DMS114 treated with DMSO at 0.1 percent for 48 hours (cell line): Measurements from ENCODE around the gene ADGRB3.
"Not testable (repeated sequence)": the region's sequence is repeated elsewhere in the genome, so short reads cannot be mapped to it uniquely, and the experiment has no call there.

Source experiments
- DNase-seq: peaks from one replicate; lab custom pipeline; 2025; ENCODE audit not compliant: unreplicated experiment; lab: John Stamatoyannopoulos, UW

The ADGRB3 gene

GRCh38 chr6:69217343-69217742 lies 582.3 kb downstream of the ADGRB3 start:
- no peak for DNase-seq

- no peak for DNase-seq
Measured at GRCh38 chr6:69220375-69220774, 585.3 kb downstream of the ADGRB3 start.

GRCh38 chr6:69232008-69232407 lies 596.9 kb downstream of the ADGRB3 start:
- no peak for DNase-seq

GRCh38 chr6:69232496-69232895 lies 597.4 kb downstream of the ADGRB3 start:
- DNase-seq = no peak

- DNase-seq = no peak
Measured at GRCh38 chr6:69232911-69233448, 597.9 kb downstream of the ADGRB3 start.

GRCh38 chr6:69238067-69238466 lies 603.0 kb downstream of the ADGRB3 start:
- DNase-seq = no peak

GRCh38 chr6:69246983-69247382 lies 611.9 kb downstream of the ADGRB3 start:
- DNase-seq = no peak

GRCh38 chr6:69261010-69261409 lies 625.9 kb downstream of the ADGRB3 start:
- DNase-seq = no peak

GRCh38 chr6:69263297-69263696 lies 628.2 kb downstream of the ADGRB3 start:
- DNase-seq = no peak

GRCh38 chr6:69265090-69265489 lies 630.0 kb downstream of the ADGRB3 start:
- no peak for DNase-seq

- DNase-seq = no peak
Measured at GRCh38 chr6:69265706-69266105, 630.6 kb downstream of the ADGRB3 start.

GRCh38 chr6:69276204-69276603 lies 641.1 kb downstream of the ADGRB3 start:
- DNase-seq = no peak

GRCh38 chr6:69279805-69280204 lies 644.7 kb downstream of the ADGRB3 start:
- no peak for DNase-seq

GRCh38 chr6:69280858-69281257 lies 645.8 kb downstream of the ADGRB3 start:
- DNase-seq = no peak

GRCh38 chr6:69284176-69284730 lies 649.2 kb downstream of the ADGRB3 start:
- DNase-seq = no peak

GRCh38 chr6:69285054-69285453 lies 650.0 kb downstream of the ADGRB3 start:
- no peak for DNase-seq

- DNase-seq = no peak
Measured at GRCh38 chr6:69286331-69286730, 651.2 kb downstream of the ADGRB3 start.

- not testable (repeated sequence) for DNase-seq
Measured at GRCh38 chr6:69288198-69288597, 653.1 kb downstream of the ADGRB3 start.

GRCh38 chr6:69289689-69290495 lies 654.8 kb downstream of the ADGRB3 start:
- DNase-seq = no peak

GRCh38 chr6:69293471-69293870 lies 658.4 kb downstream of the ADGRB3 start:
- DNase-seq = no peak

GRCh38 chr6:69294407-69294806 lies 659.3 kb downstream of the ADGRB3 start:
- DNase-seq = no peak

- no peak for DNase-seq
Measured at GRCh38 chr6:69294862-69295261, 659.8 kb downstream of the ADGRB3 start.
